Measurements from ENCODE around the gene TMPRSS7. TPM values are rescaled to one million over a fixed set of nuclear protein-coding genes. Genes with fewer than 3 reads are reported as not detected.

The TMPRSS7 gene
- total RNA-seq, 5 donors from 2014 or later (not counting 1 experiment from before 2014, with no cell fraction given), result 0.10 TPM; not detected in 4

DNA sequence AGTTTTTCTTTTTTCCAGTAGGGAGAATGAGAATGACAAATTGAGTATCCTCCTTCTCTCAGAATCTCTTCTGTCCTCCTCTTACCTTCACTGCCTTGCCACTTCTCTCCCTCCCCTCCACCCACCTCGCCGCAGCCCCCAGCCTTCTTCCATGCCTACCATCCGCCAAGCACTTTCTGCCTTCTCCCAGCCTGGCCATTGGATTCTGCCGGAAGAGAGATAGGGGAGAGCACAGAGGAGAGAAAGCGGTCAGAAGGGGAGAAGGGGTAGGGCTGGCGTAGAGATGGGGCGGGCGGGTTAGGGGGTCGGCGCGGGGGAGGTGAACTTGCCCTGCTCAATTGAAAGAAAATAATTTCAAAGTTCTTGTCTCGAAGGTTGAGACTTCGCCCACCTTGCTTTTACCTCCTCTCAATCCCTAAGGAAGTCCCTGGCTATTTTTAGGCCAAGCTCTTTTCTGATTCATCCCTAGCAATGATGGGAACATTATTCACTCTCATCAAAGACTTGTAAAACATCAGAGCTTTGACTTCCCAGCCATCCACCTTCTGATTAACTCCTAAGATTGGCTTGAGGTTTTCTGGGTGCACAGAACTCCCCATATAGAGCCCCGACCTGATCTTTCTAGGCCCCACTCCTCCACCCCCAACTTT lies 52.5 kb downstream of the TMPRSS7 start:
- ChIA-PET CTCF (no interaction called here), POLR2A (no interaction called here)
- Mint-ChIP-seq H3K9me3 (no peaks in the 10 kb centered on the region), H3K36me3 (no peaks in the 10 kb centered on the region), H3K4me3 (peak overlapping the region; percentile 80 to 82 (median 81)), H3K4me1 (peaks cover 30 to 52% (median 42%) of the 10 kb centered on the region in 3 donors), H3K27ac (peak overlapping the region in 1 of 2 donors; percentile 76), H3K27me3 (peaks cover 0 to 18% of the 10 kb centered on the region in 2 donors)
- peak overlapping the region; percentile 69 to 72 for H3K4me3 ChIP-seq (ENCODE audit: control insufficient read depth in 1 of 2, extremely low read depth in 1 of 2, low read length in 1 of 2)
- H3K36me3 ChIP-seq (ENCODE audit: control insufficient read depth in 2 of 2, extremely low read depth in 1 of 2, insufficient read depth in 1 of 2, low read length in 1 of 2), result no peaks in the 10 kb centered on the region
- DNase-seq (no peak), ATAC-seq (replicated peaks in 1 of 4) (no peak)
- peaks cover 0 to 9% of the 10 kb centered on the region in 2 experiments for H3K27me3 ChIP-seq (replicated peaks in 1 of 2; ENCODE audit: control insufficient read depth in 2 of 2, extremely low read depth in 1 of 2, insufficient read depth in 2 of 2, low read length in 1 of 2)
- H3K4me1 ChIP-seq (ENCODE audit: control insufficient read depth in 1 of 2, extremely low read depth in 1 of 2, insufficient read depth in 2 of 2, low read length in 2 of 2), result peaks cover 21 to 26% of the 10 kb centered on the region in 2 experiments
- no peaks in the 10 kb centered on the region for H3K9me3 ChIP-seq
- 73% methylated on average over 6 of the region's 14 CpGs for WGBS (ENCODE audit: insufficient coverage)
- no peak overlapping the region for H3K27ac ChIP-seq (ENCODE audit: low read length)

DNA sequence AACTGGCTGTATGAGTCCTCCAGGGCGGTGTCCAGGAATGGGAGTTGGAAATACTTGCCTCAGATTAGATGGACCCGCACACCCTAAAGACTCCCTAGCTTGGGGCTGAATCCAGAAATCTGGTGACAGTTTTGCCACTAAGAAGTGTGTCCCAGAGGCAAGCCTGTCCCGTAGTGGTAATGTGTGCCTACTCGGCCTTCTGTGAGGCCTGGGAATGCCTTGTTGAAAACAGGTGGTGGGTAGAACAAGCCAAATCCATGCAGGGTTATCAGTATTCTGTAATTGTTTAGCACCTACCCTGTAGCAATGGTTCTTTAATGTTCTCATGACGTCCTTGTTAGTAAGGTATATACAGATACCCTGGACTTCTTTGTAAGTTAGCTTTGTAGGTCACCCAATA lies 53.2 kb downstream of the TMPRSS7 start:
- H3K27me3 Mint-ChIP-seq, result peaks cover 0 to 18% of the 10 kb centered on the region in 2 donors
- H3K27ac Mint-ChIP-seq, result peak overlapping the region in 1 of 2 donors; percentile 9
- no peaks in the 10 kb centered on the region for H3K9me3 ChIP-seq
- H3K4me3 ChIP-seq (ENCODE audit: control insufficient read depth in 1 of 2, extremely low read depth in 1 of 2, low read length in 1 of 2), result no peak overlapping the region
- H3K4me1 Mint-ChIP-seq, result peaks cover 37 to 58% (median 48%) of the 10 kb centered on the region in 3 donors
- ATAC-seq (replicated peaks in 1 of 4) (no peak), DNase-seq (no peak)
- peaks cover 0 to 9% of the 10 kb centered on the region in 2 experiments for H3K27me3 ChIP-seq (replicated peaks in 1 of 2; ENCODE audit: control insufficient read depth in 2 of 2, extremely low read depth in 1 of 2, insufficient read depth in 2 of 2, low read length in 1 of 2)
- 94% methylated on average over 4 of the region's 5 CpGs for WGBS (ENCODE audit: insufficient coverage)
- H3K4me1 ChIP-seq (ENCODE audit: control insufficient read depth in 1 of 2, extremely low read depth in 1 of 2, insufficient read depth in 2 of 2, low read length in 2 of 2), result peaks cover 24 to 26% of the 10 kb centered on the region in 2 experiments
- POLR2A ChIA-PET, result no interaction called here
- no peaks in the 10 kb centered on the region for H3K36me3 Mint-ChIP-seq
- CTCF ChIA-PET, result interaction anchor here in 1 of 2 donors (0.8 kb wide), 1 partner anchor 43 kb away, joined by 5 read pairs; no protein-coding TSS in a partner anchor
- no peak overlapping the region for H3K27ac ChIP-seq (ENCODE audit: low read length)
- peak overlapping the region; percentile 80 to 82 (median 81) for H3K4me3 Mint-ChIP-seq
- H3K9me3 Mint-ChIP-seq, result no peaks in the 10 kb centered on the region
- no peaks in the 10 kb centered on the region for H3K36me3 ChIP-seq (ENCODE audit: control insufficient read depth in 2 of 2, extremely low read depth in 1 of 2, insufficient read depth in 1 of 2, low read length in 1 of 2)

DNA sequence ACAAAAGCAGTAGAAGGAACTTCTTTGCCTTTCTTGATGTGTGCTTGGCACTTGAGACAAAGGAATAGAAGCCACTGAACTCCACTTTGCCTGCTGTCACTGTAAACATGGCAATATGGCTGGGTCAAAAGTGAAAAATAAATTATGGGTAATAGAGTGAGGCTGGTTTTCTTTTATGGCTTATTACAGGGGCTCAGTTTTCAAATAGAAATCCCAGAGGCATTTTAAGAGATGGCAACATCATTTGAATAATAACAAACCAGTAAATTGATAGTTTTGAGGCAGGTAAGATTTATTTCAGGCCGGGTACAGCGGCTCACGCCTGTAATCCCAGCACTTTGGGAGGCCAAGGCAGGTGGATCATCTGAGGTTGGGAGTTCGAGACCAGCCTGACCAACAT lies 54.4 kb downstream of the TMPRSS7 start:
- ChIA-PET CTCF (interaction anchor here (0.6 to 1.0 kb wide), 2 partner anchors 23 to 518 kb away, joined by 3 read pairs; no protein-coding TSS in a partner anchor), POLR2A (no interaction called here)
- Mint-ChIP-seq H3K9me3 (no peaks in the 10 kb centered on the region), H3K36me3 (no peaks in the 10 kb centered on the region), H3K4me1 (peaks cover 42 to 65% (median 55%) of the 10 kb centered on the region in 3 donors), H3K27me3 (peaks cover 0 to 18% of the 10 kb centered on the region in 2 donors), H3K4me3 (no peak overlapping the region), H3K27ac (no peak overlapping the region)
- no peaks in the 10 kb centered on the region for H3K36me3 ChIP-seq (ENCODE audit: control insufficient read depth in 2 of 2, extremely low read depth in 1 of 2, insufficient read depth in 1 of 2, low read length in 1 of 2)
- no peak overlapping the region for H3K27ac ChIP-seq (ENCODE audit: low read length)
- peaks cover 23 to 28% of the 10 kb centered on the region in 2 experiments for H3K4me1 ChIP-seq (ENCODE audit: control insufficient read depth in 1 of 2, extremely low read depth in 1 of 2, insufficient read depth in 2 of 2, low read length in 2 of 2)
- no peak overlapping the region for H3K4me3 ChIP-seq (ENCODE audit: control insufficient read depth in 1 of 2, extremely low read depth in 1 of 2, low read length in 1 of 2)
- DNase-seq (no peak), ATAC-seq (replicated peaks in 1 of 4) (no peak)
- H3K9me3 ChIP-seq, result no peaks in the 10 kb centered on the region
- H3K27me3 ChIP-seq (replicated peaks in 1 of 2; ENCODE audit: control insufficient read depth in 2 of 2, extremely low read depth in 1 of 2, insufficient read depth in 2 of 2, low read length in 1 of 2), result peaks cover 0 to 9% of the 10 kb centered on the region in 2 experiments
- WGBS (ENCODE audit: insufficient coverage), result no CpG with 5 or more reads among the region's 4 CpGs

DNA sequence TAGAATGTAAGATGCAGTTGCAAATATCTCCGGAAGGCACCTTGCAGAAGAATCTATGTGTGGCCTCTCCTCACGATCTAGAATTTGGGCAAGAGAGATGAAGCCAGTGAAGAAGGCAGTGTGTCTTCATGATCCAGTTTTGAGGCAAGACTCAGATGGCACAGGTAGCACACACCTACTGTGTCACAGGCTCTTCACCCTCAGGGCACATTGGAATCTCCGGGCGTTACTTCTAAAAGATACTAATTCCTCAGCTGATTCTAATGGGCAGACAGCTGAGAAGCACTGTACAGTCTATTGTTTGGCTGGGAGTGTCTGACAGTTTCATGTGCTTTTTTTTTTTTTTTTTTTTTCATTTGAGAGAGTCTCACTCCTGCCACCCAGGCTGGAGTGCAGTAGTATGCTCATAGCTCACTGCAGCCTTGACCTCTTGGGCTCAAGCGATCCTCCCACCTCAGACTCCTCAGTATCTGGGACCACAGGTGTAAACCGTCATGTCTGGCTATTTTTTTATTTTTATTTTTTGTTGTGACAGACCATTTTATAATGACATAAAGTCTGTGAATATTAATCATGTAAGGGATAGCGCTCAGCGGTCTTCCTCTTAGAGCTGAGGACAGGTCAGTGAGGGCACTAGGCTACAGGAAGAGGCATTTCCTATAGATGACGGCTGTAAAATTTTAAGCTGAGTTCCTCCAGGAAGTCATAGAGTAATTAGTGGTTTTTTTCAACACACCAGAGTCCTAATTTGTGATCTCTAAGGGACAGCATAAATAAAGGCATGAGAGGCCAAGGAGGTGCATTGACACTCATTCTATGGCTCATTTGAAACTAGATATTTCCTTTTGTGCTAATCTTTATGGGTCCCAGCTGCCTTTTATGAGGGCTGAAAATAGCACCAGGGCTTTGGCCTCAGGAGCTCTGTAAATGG lies 55.7 kb downstream of the TMPRSS7 start:
- no peaks in the 10 kb centered on the region for H3K9me3 Mint-ChIP-seq
- peaks cover 2% of the 10 kb centered on the region for H3K36me3 Mint-ChIP-seq
- H3K27ac Mint-ChIP-seq, result no peak overlapping the region
- Histone ChIP-seq H3K27ac (ENCODE audit: low read length) (no peak overlapping the region), H3K27me3 (replicated peaks in 1 of 2; ENCODE audit: control insufficient read depth in 2 of 2, extremely low read depth in 1 of 2, insufficient read depth in 2 of 2, low read length in 1 of 2) (peaks cover 0 to 9% of the 10 kb centered on the region in 2 experiments), H3K9me3 (no peaks in the 10 kb centered on the region), H3K36me3 (ENCODE audit: control insufficient read depth in 2 of 2, extremely low read depth in 1 of 2, insufficient read depth in 1 of 2, low read length in 1 of 2) (no peaks in the 10 kb centered on the region), H3K4me3 (ENCODE audit: control insufficient read depth in 1 of 2, extremely low read depth in 1 of 2, low read length in 1 of 2) (no peak overlapping the region), H3K4me1 (ENCODE audit: control insufficient read depth in 1 of 2, extremely low read depth in 1 of 2, insufficient read depth in 2 of 2, low read length in 2 of 2) (peaks cover 15 to 28% of the 10 kb centered on the region in 2 experiments)
- H3K27me3 Mint-ChIP-seq, result peaks cover 0 to 18% of the 10 kb centered on the region in 2 donors
- no peak overlapping the region for H3K4me3 Mint-ChIP-seq
- no peak for ATAC-seq (replicated peaks in 1 of 4)
- DNase-seq, result no peak
- WGBS (ENCODE audit: insufficient coverage), result 80% methylated on average over 5 of the region's 9 CpGs
- ChIA-PET POLR2A (interaction anchor here (0.6 kb wide), 2 partner anchors 11 to 268 kb away, joined by 3 to 11 read pairs; no protein-coding TSS in a partner anchor), CTCF (interaction anchor here in 1 of 2 donors (0.6 to 0.7 kb wide), 2 partner anchors 669 to 833 kb away, joined by 3 to 5 read pairs; no protein-coding TSS in a partner anchor)
- H3K4me1 Mint-ChIP-seq, result peaks cover 30 to 52% (median 43%) of the 10 kb centered on the region in 3 donors

DNA sequence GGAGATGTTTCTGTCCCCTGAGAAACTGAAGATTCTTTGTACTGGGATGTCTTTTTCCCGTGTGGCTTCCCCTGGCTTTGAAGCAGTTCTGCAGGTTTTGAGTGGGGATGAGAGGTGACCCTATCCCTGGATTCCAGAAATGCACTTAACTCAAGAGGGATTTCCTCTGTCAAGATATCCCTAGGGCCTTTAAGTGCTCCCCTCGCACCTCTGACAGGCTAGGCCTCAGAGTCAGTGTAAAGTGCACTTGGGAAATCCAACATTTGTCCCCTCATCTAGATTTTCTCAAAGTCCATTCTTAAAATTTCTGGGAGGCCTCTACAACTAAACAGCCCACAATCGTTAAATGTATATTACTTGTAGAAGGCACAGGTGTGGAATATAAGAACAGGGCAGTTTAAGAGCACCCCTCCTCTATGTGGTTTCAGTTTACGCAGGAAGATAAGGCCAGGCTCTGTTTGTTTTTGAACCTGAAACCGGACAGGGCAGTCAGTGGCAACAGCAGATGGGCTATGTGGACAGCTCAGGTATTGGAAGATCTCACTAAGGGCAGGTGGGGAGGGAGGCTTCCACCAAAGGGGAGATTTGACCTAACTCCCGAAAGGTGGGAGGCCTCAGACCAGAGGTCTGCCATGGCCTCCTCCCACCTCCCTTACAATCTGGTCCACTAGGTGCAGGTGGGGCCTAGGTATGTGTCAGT lies 56.5 kb downstream of the TMPRSS7 start:
- 100% methylated on average over 1 of the region's 6 CpGs for WGBS (ENCODE audit: insufficient coverage)
- Mint-ChIP-seq H3K9me3 (no peaks in the 10 kb centered on the region), H3K27ac (no peak overlapping the region), H3K36me3 (peaks cover 3% of the 10 kb centered on the region), H3K27me3 (peaks cover under 1 to 18% of the 10 kb centered on the region in 2 donors), H3K4me3 (no peak overlapping the region), H3K4me1 (peaks cover 26 to 45% (median 37%) of the 10 kb centered on the region in 3 donors)
- ChIA-PET CTCF (no interaction called here), POLR2A (interaction anchor here in 1 of 2 donors (0.7 kb wide), 1 partner anchor 46 kb away, joined by 4 read pairs; no protein-coding TSS in a partner anchor)
- H3K4me1 ChIP-seq (ENCODE audit: control insufficient read depth in 1 of 2, extremely low read depth in 1 of 2, insufficient read depth in 2 of 2, low read length in 2 of 2), result peaks cover 15 to 22% of the 10 kb centered on the region in 2 experiments
- no peak for DNase-seq
- no peak overlapping the region for H3K4me3 ChIP-seq (ENCODE audit: control insufficient read depth in 1 of 2, extremely low read depth in 1 of 2, low read length in 1 of 2)
- H3K36me3 ChIP-seq (ENCODE audit: control insufficient read depth in 2 of 2, extremely low read depth in 1 of 2, insufficient read depth in 1 of 2, low read length in 1 of 2), result no peaks in the 10 kb centered on the region
- H3K27me3 ChIP-seq (replicated peaks in 1 of 2; ENCODE audit: control insufficient read depth in 2 of 2, extremely low read depth in 1 of 2, insufficient read depth in 2 of 2, low read length in 1 of 2), result peaks cover 0 to 4% of the 10 kb centered on the region in 2 experiments
- no peak overlapping the region for H3K27ac ChIP-seq (ENCODE audit: low read length)
- H3K9me3 ChIP-seq, result no peaks in the 10 kb centered on the region
- ATAC-seq (replicated peaks in 1 of 4), result no peak
